Measurements from ENCODE around the gene COBL. TPM values are rescaled to one million over a fixed set of nuclear protein-coding genes. Genes with fewer than 3 reads are reported as not detected.

COBL gene
- total RNA-seq, 1 experiment from 2014 or later, result not detected

DNA sequence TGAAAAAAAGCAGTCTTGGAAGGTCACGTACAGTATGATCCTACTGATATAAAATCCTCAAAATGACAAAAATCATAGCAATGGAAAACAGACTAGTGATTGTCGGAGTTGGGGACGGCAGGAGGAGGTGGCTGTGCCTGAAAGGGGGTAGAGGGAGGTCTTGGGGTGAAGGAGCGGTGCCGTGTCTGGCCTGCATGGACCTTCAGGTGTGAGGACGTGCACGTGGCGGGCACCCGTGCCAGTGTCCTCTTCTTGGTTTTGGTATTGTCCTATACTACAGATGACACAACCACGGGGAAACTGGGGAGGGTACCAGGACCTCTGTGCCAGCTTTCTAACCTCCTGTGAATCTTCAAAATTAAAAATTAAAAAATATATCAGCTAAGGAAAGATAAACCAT lies 73.0 kb downstream of the COBL start:
- no peak for DNase-seq (ENCODE audit: low spot score)
- in situ Hi-C loops (cut with HindIII; ENCODE audit: low sequenced_read_pairs), result no loop called here

DNA sequence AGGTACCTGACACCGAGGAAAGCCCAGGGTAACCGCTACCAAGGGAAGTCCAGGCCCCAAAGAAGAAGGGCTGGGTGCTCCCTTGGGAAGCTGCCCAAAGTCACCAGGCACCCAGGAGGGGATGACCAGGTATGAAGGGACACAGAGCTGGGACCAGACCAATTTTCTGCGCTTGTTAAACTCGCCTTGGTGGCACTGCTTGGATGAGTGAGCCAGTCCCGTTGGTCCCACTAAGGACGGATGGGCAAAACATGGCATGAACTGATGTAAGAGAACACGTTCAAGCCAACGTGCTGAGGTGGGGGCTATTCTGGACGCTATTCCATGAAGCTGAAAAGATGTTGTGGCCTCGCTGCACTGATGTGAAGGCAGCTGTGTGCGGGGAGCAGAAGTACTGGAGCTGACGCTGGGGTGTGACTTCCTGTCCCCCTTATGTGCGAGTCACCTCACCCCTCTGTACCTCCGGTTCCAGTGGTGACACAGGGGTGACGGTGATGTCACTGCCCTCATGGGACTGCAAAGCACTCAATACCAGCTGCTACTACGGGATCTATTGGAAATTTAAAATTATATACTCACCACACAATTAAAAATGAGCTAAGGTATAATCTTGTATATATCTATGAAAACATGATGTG lies 73.6 kb downstream of the COBL start:
- DNase-seq (ENCODE audit: low spot score), result no peak
- in situ Hi-C loops (cut with HindIII; ENCODE audit: low sequenced_read_pairs), result no loop called here

DNA sequence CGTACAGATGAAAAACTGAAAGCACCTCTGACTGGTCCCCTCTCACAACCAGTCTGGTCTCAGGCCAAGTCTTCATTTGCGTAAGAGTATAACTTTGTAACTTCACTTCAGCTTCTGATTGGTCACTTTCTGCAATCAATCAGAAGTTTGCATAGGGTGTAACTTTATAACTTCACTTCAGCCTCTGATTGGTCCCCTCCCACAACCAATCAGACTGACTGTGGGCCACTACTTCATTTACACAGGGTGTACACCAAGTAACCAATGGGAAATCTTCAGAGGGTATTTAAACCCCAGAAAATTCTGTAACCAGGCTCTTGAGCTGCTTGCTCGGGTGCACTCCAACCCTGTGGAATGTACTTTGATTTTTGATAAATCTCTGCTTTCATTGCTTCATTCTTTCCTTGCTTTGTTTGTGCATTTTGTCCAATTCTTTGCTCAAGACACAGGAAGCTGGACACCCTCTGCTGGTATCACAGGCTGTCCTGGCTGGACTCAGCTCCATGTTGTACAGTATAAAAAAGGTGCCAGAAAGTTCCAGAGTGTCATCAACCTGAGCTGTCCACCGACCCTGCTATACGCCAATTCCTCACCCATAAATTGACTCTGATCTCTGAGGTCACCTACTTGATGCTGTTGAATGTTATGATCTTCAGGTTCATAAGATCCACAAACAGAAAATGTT lies 74.5 kb downstream of the COBL start:
- in situ Hi-C loops (cut with HindIII; ENCODE audit: low sequenced_read_pairs), result no loop called here

DNA sequence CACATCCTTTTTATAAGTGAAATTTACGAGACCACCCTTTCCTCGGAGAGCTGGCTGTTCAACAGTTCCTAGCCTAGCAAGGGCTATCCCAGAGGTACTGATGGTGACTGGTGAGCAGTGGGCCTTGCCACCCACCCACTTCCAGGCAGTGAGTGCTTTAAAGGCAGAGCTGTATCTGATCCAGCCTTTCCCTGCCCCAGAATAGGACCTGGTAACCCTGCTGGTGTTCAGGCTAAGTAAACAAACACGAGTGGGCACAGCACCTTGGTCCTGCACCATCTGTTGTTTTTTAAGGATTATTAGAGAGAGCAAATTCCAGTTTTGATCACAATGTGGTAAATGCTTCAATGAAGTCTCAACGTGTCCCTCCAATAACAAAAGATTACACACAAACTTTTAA lies 75.7 kb downstream of the COBL start:
- in situ Hi-C loops (cut with HindIII; ENCODE audit: low sequenced_read_pairs), result no loop called here
- peak; percentile 83 for DNase-seq (ENCODE audit: low spot score)

More for the DNA sequence above, 74.5 kb downstream of the COBL start:
- DNase-seq (ENCODE audit: low spot score), result no peak

DNA sequence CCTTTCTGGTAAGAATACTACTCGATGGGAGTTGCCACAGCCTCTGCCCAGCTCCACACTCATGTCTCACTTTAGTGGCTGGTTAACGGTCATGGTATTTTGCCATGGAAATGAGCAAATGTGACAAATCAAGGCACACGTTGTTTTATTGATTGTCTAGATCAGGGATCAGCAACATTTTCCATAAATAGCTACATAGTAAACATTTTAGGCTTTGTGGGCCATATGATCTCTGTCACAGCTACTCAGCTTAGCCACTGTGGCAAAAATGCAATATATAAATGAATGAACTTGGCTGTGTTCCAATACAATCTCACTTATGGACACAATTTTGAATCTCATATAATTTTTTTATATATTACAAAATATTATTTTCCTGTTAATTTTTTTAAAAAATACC lies 76.9 kb downstream of the COBL start:
- in situ Hi-C loops (cut with HindIII; ENCODE audit: low sequenced_read_pairs), result no loop called here

DNA sequence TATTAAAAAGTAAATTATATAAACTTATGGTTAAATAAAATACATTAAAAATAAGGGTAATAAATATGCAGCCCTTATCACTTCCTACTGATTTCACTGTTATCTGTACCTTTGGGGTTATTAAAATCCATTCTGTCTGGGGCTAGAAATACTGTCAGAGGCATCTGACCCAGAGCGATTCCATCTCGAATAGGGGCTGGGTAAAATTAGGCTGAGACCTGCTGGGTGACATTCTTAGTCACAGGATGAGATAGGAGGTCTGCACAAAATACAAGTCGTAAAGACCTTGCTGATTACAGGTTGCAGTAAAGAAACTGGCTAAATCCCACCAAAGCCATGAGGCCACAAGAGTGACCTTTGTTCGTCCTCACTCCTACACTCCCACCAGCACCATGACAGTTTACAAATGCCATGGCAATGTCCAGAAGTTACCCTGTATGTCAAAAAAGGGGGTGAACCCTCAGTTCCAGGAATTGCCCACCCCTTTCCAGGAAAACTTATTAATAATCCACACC lies 77.6 kb downstream of the COBL start:
- in situ Hi-C loops (cut with HindIII; ENCODE audit: low sequenced_read_pairs), result no loop called here
- DNase-seq (ENCODE audit: low spot score), result no peak

More for the DNA sequence above, 76.9 kb downstream of the COBL start:
- no peak for DNase-seq (ENCODE audit: low spot score)

DNA sequence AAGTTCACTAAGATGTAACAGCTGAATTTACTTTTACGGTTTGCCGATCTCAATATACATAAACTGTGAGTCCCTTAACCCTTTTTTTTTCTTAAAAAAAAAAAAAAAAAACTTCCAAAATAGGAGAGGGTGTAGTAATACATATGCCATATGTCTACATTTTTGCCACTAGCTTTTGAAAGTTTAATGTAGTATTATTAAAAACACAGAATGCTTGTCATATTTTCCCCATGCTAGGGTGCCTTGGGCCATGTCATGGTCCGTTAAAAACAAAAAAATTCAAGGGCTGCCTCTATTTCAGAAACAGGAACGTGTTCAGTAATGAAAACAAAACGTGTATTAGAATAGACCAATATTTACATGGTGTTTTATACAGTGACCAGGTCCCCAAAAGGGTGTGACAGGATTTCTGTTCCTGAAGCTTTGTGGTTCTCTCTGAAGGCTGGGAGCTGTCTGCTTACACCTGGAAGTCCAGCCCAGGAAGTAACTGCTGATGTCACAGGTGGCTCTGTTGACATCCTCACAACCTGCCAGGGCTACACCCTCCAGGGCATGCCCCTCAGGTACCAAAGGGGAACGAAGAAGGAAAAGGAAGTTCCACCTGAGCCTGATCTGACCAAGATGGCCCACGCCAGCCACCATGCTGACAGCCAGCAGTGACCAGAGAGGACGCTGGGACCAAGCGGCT lies 79.0 kb downstream of the COBL start:
- in situ Hi-C loops (cut with HindIII; ENCODE audit: low sequenced_read_pairs), result no loop called here
- DNase-seq (ENCODE audit: low spot score), result no peak

DNA sequence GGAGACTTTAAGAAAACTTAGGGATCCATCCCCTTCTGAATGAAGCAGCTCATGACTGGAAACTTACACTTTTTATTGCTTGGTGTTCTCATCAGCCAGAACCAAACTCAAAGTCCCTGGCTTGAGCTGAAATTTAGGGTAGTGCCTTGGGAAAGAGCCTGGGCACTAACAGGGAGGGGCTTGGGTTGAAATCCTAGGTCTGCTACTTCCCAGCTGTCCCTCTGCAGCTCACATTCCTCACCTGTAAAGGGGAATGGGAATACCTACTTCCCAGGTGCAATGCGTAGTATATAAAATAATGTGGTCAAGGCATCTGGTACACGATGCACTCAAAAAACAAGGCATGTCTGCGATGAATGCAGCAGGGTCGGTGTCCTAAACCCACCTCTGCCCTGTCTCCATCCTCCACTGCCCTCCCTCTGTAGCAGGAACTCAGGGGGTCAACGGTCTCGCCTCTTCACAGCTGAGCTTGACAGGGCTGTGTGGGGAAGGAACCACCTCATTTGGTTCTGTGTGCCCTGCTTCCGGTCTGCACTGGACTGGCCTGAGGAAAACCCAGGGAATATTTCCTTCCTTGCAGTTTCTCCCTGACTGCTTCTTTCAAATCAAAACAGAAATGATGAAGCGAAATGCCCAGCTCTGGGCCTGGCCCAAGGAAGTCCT lies 80.0 kb downstream of the COBL start:
- in situ Hi-C loops (cut with HindIII; ENCODE audit: low sequenced_read_pairs), result no loop called here
- no peak for DNase-seq (ENCODE audit: low spot score)

DNA sequence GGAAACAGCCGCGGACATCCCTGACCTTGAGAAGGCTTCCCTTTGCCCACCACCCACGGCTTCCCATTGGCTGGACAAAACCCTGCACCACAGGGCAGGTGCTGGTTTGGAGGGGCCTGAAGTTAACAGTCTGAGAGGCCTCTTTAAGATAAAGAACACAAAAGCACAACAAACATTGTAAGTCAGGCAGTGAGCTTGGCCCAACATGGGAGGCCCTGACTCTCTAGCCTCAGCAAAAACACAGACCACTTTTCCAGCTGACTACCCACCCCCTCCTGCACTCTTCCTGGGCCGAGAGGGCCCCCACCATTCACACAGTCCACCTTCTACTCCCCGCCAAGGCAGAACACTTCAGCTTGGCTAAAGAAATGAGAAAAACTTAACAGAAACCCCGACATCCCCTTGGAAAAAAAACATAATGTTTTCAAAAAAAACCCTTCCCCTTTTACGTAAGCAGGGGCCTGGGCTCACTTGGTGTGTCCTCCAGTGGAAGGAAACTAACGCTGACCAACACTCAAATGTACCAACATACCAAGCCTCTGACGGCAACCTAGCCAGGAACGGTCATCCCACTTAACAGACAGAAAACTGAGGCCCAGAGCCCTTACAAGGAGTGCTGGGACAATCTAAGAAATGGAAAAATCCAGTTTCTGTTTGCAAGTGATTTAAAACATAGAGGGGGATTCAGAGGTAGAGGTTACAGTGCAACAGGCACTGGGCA lies 80.9 kb downstream of the COBL start:
- in situ Hi-C loops (cut with HindIII; ENCODE audit: low sequenced_read_pairs), result no loop called here
- no peak for DNase-seq (ENCODE audit: low spot score)

DNA sequence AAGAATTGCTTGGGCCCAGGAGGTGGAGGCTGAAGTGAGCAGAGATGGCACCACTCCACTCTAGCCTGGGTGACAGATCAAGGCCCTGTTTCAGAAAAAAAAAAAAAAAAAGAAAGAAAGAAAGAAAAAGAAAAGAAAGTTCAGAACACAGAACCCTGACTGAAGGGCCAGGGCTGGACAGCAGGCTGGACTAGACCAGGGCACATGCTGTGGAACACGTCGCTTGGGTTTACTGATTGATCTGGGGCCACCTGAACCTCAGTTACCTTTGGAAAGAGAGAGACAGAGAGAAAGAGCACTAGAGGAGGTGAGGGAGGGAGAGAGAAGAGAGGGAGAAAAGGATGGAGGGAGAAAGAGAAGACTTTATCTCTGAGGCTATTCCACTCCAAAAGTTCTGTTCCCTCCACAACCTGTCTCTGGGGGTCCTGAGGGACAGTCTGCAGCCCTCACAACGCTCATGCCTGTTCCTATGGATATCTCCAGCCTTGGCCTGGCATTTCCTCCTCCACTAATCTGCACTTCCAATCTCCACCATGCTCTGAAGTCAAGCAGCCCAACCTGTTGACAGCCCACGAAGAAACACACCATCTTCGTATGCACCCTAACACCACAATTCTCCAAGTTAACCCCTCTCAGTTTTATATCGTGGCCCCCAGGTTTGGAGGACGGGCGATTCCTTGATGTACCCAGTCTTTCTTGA lies 81.8 kb downstream of the COBL start:
- in situ Hi-C loops (cut with HindIII; ENCODE audit: low sequenced_read_pairs), result no loop called here
- DNase-seq (ENCODE audit: low spot score), result no peak

DNA sequence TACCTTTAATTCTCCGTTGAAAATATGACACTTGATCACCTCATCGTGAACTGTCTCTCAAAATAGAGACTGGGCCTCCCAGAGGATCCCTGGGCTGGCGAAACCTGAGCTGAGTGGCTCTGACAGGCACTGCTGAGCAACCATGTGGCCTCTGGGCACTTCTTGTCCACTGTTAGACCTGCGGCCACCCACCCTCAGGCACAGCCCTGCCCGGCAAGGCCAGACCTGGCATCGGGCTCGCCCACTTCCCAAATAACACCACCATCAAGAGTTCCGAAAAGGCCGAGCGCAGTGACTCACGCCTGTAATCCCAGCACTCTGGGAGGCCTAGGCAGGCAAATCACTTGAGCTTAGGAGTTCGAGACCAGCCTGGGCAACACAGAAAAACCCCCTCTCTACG lies 82.5 kb downstream of the COBL start:
- peak; percentile 95 for DNase-seq (ENCODE audit: low spot score)
- in situ Hi-C loops (cut with HindIII; ENCODE audit: low sequenced_read_pairs), result no loop called here

DNA sequence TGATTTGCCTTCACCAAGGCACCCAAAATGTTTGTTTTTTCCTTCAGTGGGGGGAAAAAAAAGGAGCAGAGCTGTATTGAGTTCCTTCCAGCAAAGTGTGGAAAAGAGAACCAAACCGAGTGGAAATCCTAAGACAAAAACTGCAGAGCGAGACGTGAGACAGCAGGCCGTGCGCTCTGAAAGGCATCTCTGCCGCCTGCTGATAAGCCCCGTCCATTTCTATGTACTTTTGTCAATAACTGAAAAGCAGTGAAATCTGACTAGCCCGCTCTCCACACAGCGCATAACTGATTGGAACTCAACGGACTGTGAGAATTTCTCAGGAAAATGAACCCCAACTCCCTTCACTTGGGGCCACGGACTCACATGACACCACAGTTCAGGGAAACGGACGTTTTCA lies 83.2 kb downstream of the COBL start:
- in situ Hi-C loops (cut with HindIII; ENCODE audit: low sequenced_read_pairs), result no loop called here
- DNase-seq (ENCODE audit: low spot score), result peak; percentile 68

DNA sequence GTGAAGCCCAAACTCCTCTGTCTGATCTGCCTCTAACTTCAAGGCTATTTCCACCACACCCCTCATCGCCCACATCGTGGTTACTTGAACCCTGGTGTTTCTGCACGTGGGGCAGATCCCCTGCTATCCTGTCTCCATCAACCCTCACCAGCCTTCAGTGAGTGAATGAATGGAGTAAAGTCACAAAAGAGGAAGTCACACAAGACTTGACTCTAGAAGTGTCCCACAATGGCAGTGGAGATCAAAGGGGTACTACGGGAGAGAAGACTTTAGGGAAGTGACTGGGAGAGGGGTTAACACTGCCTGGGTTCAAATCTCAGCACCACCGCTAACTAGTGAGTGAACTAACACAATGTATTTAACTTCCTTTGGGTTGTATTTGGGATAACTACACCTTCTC lies 85.9 kb downstream of the COBL start:
- in situ Hi-C loops (cut with HindIII; ENCODE audit: low sequenced_read_pairs), result no loop called here
- DNase-seq (ENCODE audit: low spot score), result no peak

DNA sequence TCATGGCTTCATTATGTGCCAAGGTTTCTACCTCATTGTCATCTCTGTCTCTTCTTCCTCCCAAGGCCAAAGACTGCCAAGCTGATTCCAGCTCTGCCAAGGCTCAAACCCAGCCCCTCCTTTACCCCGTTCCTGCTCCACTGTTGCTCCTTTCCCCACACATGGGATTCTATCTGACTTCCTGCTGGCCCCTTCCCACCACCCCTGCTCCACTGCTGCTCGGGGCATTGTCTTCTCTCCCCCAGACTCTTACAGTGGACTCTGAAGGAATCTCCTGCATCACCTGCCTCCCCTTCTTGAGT lies 86.3 kb downstream of the COBL start:
- in situ Hi-C loops (cut with HindIII; ENCODE audit: low sequenced_read_pairs), result no loop called here
- DNase-seq (ENCODE audit: low spot score), result no peak

DNA sequence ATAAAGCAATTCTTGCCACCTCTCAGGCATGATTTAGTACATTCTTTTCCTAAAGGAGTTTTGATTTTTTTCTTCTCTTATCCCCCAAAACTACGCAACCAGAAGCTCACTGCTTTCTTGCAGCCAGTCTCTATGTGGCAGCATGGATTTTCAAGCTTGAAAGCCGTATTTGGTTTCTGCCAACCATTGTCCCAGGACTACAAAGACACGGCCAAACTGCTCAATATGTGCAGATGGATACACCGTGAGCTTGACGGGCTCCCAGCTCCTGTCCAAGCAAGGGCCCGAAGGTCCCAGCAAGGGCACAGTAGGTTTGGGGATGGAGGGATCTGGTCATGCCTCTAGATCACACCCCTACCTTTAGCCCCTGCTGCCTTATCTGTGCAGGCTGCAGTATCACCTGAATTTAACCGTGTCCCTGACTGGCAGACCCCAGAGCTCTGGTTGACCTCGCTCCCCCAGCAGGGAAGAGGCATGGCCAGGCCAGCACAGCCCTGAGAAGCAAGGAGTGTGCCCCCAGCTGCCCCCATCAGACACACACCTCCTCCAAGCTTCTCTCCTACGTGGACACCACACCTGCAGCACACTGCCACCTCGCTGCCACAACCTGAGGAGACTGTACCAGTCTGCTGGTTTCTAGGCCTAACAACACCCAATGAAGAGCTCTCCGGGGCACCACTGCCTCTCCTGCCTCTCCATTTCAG lies 86.8 kb downstream of the COBL start:
- in situ Hi-C loops (cut with HindIII; ENCODE audit: low sequenced_read_pairs), result no loop called here
- DNase-seq (ENCODE audit: low spot score), result peak; percentile 83

DNA sequence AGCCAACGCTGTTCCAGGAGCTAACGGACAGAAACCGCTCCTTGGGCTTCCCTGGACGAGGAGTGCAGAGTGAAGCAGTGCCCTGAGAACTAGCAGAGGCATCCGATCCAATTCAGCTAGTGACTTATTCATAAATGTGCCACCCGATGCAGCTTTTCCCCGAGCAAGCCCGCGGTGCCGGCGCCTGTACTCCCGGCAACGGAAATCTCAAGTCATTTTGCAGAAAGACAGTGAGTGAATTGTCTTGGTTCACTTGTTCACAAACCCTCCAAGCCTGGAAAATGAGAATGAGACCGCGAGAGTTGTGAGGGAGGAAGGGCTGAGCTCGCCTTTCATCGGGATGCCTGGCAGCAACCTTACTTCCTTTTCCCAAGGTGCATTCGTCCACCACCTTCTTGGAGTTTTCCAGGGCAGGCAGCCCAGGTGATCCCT lies 87.5 kb downstream of the COBL start:
- DNase-seq (ENCODE audit: low spot score), result peak; percentile 84
- in situ Hi-C loops (cut with HindIII; ENCODE audit: low sequenced_read_pairs), result no loop called here

DNA sequence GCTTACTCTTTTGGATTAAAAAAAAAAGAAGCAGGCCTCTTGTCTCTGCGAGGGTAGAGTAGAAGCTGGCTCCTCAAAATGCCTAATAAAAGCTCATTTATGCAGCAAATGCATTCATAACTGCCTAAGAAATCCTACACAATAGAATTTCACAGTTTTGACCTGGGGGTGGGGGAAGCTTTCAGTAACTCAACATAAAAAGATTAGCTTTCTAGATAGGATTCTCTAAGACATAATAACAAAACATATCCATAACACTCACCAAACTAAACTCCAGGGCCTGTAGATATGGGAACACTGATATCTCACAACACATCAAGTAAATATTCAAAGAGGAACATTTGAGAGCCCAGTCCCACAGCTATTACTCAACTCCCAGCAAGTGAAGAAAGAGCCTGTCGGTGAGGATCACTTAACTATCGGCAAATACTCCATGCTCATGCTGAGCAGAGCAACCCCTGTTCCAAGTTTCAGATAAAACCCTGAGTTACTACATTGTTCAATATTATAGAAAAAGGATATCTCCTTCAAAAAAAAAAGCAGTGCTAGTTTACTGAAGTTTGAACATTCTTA lies 88.1 kb downstream of the COBL start:
- in situ Hi-C loops (cut with HindIII; ENCODE audit: low sequenced_read_pairs), result no loop called here
- DNase-seq (ENCODE audit: low spot score), result peak; percentile 53

DNA sequence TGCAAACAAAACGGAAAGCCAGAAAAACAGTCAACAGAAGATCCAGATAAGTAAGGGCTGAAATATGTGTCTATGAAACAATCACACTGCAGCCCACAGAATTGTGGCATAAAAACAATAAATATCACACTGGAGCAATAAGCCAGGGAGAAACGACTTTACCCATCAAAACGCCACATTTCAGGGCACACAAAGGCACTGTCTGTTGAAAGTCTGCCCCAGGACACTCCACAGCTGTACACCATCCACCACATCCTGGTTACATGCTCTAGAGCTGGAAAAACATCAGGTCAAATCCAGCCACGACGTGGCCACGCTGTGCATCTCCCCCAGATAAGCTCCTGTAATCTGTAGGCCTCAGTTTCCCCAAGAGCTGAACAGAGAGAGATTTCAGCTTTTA lies 88.7 kb downstream of the COBL start:
- in situ Hi-C loops (cut with HindIII; ENCODE audit: low sequenced_read_pairs), result no loop called here
- DNase-seq (ENCODE audit: low spot score), result no peak

All from G401 (cell line).